Measurements from ENCODE around the gene CAMKK2. TPM values are rescaled to one million over a fixed set of nuclear protein-coding genes. Genes with fewer than 3 reads are reported as not detected.

The CAMKK2 gene
- total and polyA plus RNA-seq, 2 of the 13 experiments (the other 11 are each of a cell fraction or from before 2014, with no cell fraction given), result 18.8 to 20.0 TPM

DNA sequence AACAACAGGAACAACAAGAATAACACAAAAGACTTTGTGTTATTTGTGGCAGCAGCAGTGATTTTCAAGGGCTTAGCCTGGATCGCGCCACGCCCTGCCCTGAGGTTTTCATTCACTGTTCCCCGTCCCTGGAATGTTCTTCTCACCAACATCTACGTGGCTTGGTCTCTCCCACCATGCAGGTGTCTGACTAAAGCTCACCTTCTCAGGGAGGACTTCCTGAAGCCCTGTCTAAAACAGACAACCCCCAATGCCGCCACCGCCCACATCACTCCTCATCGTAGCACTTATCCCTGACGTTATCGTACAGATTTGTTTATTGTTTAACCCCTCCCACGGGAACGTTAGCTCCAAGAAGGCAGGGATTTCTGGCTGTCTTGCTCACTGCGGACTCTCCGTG lies 46.1 kb downstream of the CAMKK2 start:
- no peak for FAIRE-seq
- Histone ChIP-seq H3K27ac (ENCODE audit: extremely low read length, insufficient read depth, low read length) (no peak overlapping the region), H3K4me1 (ENCODE audit: insufficient read depth, low read length) (no peaks in the 10 kb centered on the region), H3K9ac (ENCODE audit: insufficient read depth, low read depth, low read length) (no peak overlapping the region), H4K20me1 (ENCODE audit: insufficient read depth, low read length) (no peaks in the 10 kb centered on the region), H3K36me3 (replicated peaks in 1 of 2; ENCODE audit: control insufficient read depth in 1 of 2, insufficient read depth in 2 of 2, low read length in 2 of 2) (peaks cover 29 to 65% of the 10 kb centered on the region in 2 experiments), H3K4me2 (ENCODE audit: low read depth, low read length) (no peak overlapping the region), H3K27me3 (ENCODE audit: control insufficient read depth in 1 of 2, insufficient read depth in 2 of 2, low read length in 2 of 2) (no peaks in the 10 kb centered on the region), H3K9me3 (ENCODE audit: low read length) (no peaks in the 10 kb centered on the region), H2AFZ (ENCODE audit: low read length) (no peak overlapping the region), H3K79me2 (ENCODE audit: insufficient read depth, low read length) (no peaks in the 10 kb centered on the region), H3K4me3 (replicated peaks in 1 of 3; ENCODE audit: insufficient read depth in 1 of 3, low read depth in 2 of 3, low read length in 3 of 3) (no peak overlapping the region)
- BruUV-seq (replicated peaks), result no TSS peak
- ChIA-PET CTCF (ENCODE audit: low intra/inter-chr PET ratio, low total read pairs) (no interaction called here), POLR2A (no interaction called here)
- intact Hi-C loops (cut with micrococcal nuclease; ENCODE audit: unreplicated experiment), result no loop called here
- ATAC-seq, result no peak
- no peak for DNase-seq (ENCODE audit: low spot score)
- in situ Hi-C loops (cut with HindIII; ENCODE audit: extremely low pct_ligation_motif_present, low pct_unique_long_range_greater_than_20kb), result no loop called here
- WGBS (ENCODE audit: low lambda C conversion rate), result 98% methylated on average over 14 of the region's 14 CpGs
- TF ChIP-seq TAF1 (CRISPR knock-in tag; IDR thresholded peaks at IDR 0.05), result no peak
- no peak for TF ChIP-seq ZMYM4 (CRISPR knock-in tag; IDR thresholded peaks at IDR 0.05)
- no peak for TF ChIP-seq ZFP36 (IDR thresholded peaks at IDR 0.05; ENCODE audit: borderline replicate concordance, low read depth, low read length, partially characterized antibody)
- TF ChIP-seq ZNF24 (IDR thresholded peaks at IDR 0.05), result no peak
- no peak for TF ChIP-seq ZNF256 (CRISPR knock-in tag; conservative IDR thresholded peaks at IDR 0.05)
- no peak for TF ChIP-seq ZBTB8A (CRISPR knock-in tag; IDR thresholded peaks at IDR 0.05; ENCODE audit: borderline replicate concordance, low read depth)
- TF ChIP-seq, protein P1, sequence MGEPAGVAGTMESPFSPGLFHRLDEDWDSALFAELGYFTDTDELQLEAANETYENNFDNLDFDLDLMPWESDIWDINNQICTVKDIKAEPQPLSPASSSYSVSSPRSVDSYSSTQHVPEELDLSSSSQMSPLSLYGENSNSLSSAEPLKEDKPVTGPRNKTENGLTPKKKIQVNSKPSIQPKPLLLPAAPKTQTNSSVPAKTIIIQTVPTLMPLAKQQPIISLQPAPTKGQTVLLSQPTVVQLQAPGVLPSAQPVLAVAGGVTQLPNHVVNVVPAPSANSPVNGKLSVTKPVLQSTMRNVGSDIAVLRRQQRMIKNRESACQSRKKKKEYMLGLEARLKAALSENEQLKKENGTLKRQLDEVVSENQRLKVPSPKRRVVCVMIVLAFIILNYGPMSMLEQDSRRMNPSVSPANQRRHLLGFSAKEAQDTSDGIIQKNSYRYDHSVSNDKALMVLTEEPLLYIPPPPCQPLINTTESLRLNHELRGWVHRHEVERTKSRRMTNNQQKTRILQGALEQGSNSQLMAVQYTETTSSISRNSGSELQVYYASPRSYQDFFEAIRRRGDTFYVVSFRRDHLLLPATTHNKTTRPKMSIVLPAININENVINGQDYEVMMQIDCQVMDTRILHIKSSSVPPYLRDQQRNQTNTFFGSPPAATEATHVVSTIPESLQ (CRISPR knock-in tag; conservative IDR thresholded peaks at IDR 0.05), result no peak
- no peak for TF ChIP-seq ZNF75D (CRISPR knock-in tag; IDR thresholded peaks at IDR 0.05; ENCODE audit: borderline replicate concordance)
- no peak for TF ChIP-seq SMYD3 (CRISPR knock-in tag; IDR thresholded peaks at IDR 0.05)
- no peak for TF ChIP-seq CBX2 (IDR thresholded peaks at IDR 0.05; ENCODE audit: low read depth, low read length)
- no peak for TF ChIP-seq CBX2 (CRISPR knock-in tag; IDR thresholded peaks at IDR 0.05; ENCODE audit: low read depth)
- no peak for TF ChIP-seq ZFAT (CRISPR knock-in tag; conservative IDR thresholded peaks at IDR 0.05)
- TF ChIP-seq SMAD9 (CRISPR knock-in tag; IDR thresholded peaks at IDR 0.05), result no peak
- no peak for TF ChIP-seq ZNF614 (CRISPR knock-in tag; IDR thresholded peaks at IDR 0.05; ENCODE audit: borderline replicate concordance)
- TF ChIP-seq FOXO1 (CRISPR knock-in tag; IDR thresholded peaks at IDR 0.05), result no peak
- no peak for TF ChIP-seq ZFP90 (CRISPR knock-in tag; IDR thresholded peaks at IDR 0.05; ENCODE audit: borderline replicate concordance)
- TF ChIP-seq RARA (CRISPR knock-in tag; IDR thresholded peaks at IDR 0.05), result no peak
- no peak for TF ChIP-seq TMF1 (CRISPR knock-in tag; IDR thresholded peaks at IDR 0.05; ENCODE audit: low read depth)
- no peak for TF ChIP-seq HNRNPL (IDR thresholded peaks at IDR 0.05; ENCODE audit: low read depth, low read length)
